Renal pelvis (tissue), 4 donors: Measurements from ENCODE around the gene SLC35F2. TPM values are rescaled to one million over a fixed set of nuclear protein-coding genes. Genes with fewer than 3 reads are reported as not detected.
"Not testable (repeated sequence)": the region's sequence is repeated elsewhere in the genome, so short reads cannot be mapped to it uniquely, and the experiment has no call there.

Experiments
- DNase-seq: peaks from one replicate; pipeline ENCODE4 v3.0.0-alpha.2; 2013
- polyA plus RNA-seq, 3 donors: library from polyadenylated mRNA; unstranded; fragments of 120-200 nt; gene quantifications; one replicate each; pipeline ENCODE4 v1.2.1, GENCODE V29; 2013; ENCODE audit not compliant: insufficient read length in 3 of 3

The SLC35F2 gene
- polyA plus RNA-seq, 3 donors, result 14.9 to 17.4 (median 15.9) TPM

DNA sequence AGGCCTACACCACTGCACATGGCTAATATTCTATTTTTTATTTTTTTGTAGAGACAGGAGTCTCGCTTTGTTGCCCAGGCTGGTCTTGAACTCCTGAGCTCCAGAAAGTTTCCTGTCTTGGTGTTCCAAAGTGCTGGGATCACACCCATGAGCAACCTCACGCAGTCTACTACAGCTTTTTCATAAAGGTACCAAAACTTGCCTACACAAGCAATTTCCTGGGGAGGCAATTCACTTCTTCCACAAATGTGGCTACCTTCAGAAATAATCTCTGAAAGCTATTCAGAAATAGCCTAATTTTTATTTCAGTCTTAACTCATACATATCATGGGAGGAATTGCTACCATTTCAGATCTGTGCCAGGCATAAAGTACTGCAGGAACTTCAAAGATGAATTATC, 11.4 kb downstream of the SLC35F2 start:
- DNase-seq, result no peak

DNA sequence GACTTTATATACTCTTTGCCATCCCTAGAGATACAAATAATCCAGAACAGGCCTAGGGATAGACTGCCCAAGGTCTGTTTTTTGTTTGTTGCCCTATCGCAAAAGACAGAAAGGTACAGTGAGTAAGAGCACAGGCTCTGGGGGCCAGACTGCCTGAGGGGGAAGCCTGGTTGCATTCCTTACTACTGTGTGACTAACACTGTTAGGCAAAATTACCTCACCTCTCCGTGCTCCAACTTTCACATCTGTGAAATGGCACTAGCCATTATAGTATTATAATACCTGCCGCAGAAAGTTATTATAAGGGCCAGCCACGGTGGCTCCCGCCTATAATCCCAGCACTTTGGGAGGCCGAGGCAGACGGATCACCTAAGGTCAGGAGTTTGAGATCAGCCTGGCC, 14.5 kb downstream of the SLC35F2 start:
- no peak for DNase-seq

DNA sequence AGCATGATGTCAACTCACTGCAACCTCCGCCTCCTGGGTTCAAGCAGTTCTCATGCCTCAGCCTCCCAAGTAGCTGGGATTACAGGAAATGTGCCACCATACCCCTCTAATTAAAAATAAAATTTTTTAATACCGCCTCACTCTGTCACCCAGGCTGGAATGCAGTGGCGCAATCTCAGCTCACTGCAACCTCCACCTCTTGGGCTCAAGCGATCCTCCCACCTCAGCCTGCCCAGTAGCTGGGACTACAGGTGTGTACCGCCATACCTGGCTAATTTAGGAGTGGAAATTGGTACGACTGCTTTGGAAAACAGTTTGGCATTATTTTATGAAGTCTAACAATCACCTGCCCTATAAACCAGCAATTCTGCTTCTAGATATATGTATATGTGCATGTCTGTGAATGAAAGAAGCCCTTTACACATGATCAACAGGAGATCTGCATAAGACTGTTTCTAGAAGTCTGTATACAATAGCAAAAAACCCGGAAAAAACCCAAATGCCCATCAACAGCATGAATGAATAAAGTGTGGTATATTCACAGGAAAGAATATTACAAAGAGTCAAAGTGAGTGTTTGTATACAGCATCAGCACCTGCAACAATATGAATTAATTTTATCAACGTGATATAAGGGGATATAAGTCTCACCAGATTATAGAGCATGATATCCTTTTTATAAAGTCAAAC, 16.0 kb downstream of the SLC35F2 start:
- no peak for DNase-seq

DNA sequence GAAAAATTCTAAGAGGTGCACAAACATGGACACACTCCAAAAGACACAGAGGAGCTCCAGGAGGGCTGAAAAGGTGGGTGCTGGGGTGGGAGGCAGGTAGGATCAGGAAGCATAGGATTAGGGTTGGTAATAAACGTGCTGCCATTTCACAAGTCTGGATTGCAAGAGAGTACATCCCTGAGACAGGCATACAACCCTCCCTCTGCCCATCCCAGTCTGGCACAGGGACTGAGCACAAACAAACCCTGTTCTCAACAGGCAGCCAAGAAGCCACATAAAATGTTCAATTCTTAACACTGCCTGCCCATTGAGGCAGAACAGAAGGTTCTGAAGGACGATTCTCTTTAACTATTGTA, 18.5 kb downstream of the SLC35F2 start:
- no peak for DNase-seq

DNA sequence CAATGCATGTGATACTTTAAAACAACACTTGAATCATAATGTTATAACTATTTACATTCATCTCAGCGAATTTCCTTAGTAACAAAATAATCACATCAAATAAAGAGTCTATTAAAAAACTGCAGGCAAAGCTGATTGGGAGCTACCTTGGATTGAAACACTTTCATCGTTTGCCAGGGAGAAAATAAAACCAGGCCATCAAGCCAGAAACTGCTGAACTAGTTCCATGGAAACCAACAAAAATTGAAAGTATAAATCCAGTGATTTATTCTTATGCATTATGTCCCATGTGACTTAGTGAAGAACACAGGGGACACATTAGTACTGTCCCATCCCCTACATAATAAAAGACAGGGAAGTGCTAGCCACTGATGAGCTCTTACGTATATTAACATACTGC, 21.7 kb downstream of the SLC35F2 start:
- no peak for DNase-seq

DNA sequence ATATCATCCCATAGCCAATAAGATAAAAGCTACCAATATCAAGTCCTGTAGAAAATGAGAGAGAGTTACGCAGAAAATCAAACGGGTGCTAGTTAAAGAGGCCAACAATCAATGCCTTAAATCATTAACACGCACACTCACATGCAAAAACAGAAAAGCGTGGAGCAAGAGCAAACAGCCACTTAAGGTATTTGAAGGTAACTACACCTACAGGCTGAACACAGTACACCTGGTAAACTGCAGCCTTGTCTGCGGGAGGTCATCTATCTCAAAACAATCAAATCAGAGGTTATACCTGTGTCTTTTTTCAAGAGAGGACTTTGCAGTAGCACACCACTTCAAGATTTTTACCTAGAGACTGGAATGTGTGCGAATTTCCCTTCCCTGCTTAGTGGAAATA, 23.6 kb downstream of the SLC35F2 start:
- DNase-seq, result no peak

DNA sequence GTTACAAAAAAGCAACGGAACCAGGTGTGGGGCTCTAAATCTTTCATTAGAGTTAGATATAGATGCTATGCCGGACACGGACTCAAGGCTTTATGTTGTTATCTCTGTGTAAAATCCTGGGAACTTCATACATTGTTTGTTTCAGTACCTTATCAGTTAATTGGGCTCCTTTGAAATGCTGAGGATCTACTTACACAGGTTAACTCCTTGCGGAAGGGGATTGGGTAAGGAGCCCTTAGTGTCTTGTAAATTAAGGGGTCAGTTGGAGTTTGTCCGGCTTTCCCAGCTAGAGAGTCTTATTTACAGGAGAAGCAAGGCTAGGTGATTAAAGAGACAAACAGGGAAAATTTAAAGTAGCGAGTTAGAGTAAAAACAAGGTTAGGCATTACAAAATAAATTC, 24.7 kb downstream of the SLC35F2 start:
- not testable (repeated sequence) for DNase-seq

DNA sequence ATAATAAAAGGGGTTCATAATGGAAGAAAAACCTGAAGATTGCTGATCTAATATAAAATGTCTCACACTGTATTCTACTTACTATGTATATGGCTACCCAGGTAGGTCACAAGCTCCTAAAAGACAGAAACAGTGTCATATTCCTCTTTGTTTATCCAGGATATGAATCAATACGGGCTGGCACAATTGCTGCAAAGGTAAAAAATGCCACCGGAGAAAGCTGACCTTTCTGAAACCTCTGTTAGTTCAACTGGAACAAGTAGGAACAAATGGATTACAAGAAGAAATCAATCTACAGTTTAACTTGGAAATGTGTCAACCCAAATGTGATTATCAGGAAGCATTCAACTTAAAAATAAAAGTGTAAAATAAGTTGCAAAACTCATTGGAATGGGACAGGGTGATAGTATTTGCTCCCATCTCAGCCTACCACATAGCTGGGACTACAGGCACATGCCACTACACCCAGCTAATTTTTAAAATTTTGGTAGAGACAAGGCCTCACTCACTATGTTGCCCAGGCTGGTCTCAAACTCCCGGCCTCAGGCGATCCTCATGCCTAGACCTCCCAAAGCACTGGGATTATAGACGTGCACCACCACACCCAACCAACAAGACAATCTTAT, 27.6 kb downstream of the SLC35F2 start:
- no peak for DNase-seq

DNA sequence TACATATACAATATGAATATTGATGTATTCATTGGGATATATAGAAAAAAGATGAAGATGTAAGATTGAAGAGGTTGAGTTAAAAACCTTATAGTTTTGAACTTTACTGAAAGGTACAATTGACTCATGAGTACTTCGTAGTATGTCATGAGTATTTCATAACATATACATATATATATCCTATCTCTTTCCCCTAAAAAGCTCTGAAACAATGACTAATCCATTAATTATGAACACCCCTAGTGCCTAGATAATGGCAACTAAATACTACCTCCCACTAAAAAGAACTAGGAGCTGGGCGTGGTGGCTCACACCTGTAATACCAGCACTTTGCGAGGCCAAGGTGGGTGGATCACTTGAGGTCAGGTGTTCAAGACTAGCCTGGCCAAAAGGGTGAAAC, 31.5 kb downstream of the SLC35F2 start:
- DNase-seq, result no peak

DNA sequence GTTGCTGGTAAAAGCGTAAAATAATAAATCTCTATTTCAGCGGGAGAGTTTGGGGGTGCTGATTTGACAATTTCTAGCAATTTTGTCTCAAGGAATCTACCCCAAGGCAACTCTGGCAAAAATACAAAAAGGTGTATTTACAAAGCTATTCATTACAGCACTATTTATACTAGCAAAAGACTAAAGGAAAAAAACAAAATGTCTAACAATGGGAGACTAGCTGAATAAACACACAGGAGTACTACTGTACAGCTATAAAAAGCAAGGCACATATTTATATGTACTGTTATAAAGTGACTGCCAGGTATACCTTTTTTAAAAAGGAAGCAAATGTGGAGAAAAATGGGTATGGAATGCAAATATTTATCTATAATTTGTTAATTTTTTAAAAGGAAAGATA, 32.7 kb downstream of the SLC35F2 start:
- DNase-seq, result no peak

DNA sequence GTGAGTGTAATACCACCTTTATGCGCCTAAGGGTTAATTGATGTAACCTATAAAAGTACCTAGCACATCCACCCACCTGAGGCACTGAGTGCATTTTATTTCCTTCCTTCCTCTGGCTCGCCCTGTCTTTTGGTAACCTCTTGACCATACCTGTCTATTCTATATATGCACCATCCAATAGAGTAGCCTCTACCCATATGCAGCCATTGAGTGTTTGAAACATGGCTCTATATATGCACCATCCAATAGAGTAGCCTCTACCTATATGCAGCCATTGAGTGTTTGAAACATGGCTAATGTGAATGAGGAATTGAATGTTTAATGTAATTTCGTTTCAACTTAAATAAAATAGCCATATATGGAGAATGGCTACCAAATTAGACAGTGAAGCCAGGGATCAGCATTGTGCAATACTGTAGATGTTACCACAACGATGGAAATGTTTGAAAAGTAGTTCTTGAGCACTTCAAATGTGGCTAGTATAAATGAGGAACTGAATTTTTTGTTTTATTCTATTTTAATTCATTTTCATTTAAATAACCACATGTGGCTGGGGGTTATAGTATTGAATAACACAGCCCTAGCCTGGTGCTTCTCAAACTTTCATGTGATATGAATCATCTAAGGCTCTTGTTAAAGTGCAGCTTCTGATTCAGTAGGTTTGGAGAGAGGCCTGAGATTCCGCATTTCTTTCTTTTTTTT, 33.8 kb downstream of the SLC35F2 start:
- DNase-seq, result no peak

DNA sequence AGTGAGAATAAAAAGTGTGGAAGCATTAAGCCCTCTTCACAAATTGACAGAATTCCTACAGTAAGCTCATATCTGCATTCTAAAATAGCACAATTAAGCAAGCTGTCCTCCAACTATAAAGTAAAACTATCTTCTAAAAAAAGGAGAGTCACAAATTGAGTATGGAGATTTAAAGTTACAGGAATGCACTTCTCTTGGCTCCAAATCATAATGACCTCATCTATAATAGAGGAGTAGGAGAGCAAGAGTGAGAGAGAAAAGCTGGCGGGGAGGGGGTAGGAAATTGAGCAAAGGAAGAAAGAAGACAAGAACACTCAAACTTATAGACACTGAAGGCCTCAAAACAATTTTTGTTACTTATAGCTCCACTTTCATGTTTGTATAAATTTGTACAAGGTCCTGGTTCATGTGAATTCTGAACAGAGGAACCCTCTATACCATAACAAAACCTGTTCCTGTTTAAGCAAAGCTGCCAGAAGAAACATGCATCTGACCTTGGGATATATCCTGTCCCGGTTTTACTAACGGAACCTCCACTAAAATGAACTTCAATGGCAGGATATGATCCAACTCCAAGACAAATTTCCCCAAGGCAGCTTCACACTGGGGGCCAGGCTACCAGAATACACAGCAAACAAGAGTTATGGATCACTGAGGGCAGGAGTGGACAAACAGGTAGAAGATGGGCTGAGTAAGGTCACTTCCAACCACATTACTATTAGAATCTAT, 37.2 kb downstream of the SLC35F2 start:
- no peak for DNase-seq

DNA sequence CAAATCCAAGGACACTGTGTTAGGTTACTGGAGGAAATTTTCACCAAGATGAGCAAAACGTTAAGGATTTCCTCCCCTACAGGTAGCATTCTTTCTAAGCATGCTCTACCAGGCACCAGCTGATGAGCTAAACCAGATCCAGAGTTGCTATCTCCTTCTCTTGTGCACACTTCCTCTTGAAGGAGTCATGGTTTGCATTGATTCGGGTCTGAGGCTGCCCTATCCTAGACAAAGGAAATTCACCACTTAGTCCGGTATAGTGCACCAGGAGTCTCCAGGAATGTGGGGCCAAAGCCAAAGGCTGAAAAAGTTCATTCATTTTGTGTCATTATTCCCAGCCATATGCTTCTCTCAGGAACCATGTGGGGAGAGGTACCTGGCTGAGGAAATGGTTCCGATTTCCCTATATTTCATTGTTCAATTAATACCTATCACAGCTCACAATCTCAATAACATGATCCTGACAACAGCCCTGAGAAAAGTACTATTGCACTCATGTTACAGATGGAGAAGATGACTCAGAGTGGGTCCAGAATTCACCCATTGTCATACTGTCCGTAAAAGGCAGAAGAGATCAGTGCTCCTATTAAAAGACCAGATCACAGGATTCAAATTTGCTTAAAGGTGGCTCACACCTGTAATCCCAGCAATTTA, 39.1 kb downstream of the SLC35F2 start:
- no peak for DNase-seq

DNA sequence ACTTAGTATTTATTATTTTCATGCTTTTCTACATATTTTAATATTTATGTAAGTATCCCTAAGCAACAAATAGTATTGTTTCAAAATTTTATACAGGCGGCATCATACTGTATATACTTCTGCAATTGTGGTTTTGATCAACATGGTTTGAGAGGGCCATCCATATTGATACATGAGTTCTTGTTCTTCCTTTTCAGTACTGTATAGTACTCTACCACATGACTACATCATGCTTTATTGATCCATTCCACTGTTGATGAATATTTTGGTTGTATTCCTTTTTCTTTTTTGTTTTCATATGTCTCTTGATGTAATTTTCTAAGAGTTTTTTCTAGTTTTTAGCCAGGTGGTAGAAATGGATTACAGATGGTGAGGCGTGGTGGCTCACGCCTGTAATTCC, 40.1 kb downstream of the SLC35F2 start:
- no peak for DNase-seq

DNA sequence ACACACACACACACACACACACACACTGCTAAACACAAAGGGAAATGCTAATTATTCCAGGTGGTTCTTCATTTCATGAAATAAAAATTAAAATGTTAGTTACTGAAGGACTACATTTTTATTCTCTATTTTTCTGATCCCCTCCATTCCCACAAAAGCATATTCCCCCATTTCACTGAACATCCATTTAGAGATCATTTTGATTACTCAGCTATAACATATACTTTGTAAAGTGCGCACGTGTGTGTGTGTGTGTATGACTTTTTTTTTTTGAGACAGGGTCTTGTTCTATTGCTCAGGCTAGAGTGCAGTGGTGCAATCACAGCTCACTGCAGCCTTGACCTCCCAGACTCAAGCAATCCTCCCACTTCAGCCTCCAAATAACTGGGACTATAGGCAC, 42.6 kb downstream of the SLC35F2 start:
- DNase-seq, result no peak

DNA sequence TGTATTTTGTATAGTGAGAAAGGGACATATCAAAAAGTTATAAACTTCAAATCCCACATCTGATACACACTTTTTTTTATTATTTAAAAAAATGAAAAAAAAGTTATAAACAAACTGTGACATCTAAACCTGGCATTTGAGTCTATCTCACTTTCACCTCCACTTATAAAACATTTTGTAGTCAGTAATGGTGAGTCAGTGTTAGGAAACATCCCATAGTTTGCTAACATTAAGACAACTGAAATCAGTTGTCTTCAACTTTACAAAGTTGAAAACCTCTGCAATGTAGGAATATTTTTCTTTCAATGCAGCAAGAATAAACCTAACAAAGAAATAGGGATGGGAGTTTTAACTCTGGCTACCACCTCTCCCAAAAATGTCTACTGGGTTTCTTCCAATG, 47.7 kb downstream of the SLC35F2 start:
- DNase-seq, result no peak

DNA sequence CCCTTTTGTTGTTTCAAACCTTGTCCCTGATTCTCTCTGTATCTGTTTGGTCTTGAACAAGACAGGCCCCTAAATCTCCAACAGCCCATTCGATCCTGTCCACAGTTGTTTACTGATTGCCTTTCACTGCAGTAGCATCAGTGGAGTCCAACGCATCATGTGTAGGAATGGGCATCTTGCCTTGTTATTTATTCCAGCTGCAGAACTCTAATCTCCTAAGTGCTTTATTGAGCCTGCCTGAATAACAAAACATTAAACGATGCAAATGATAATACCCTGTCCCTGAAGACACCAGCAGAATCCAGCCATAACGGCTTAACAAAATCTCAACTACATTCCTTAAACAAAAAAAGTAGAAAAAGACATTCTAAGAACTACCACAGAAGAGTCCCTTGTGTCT, 50.1 kb downstream of the SLC35F2 start:
- DNase-seq, result no peak

DNA sequence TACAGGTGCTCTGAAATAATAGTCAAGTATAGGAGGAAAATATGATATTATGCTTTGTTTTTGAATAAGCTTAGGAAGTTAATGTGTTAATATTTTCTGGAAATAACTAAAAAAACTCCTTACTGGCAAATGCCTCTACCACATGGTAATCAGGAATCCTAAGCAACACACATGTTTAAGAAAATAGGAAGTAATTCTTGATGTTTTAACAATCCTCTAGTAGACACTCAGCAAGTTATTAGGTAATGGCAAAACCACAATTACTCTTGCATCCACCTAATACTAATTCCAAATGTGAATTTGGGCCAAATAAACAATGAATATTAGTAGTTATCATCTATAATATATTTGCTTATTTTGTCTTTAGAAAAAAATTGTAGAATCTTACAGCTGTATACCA, 53.6 kb downstream of the SLC35F2 start:
- DNase-seq, result no peak

DNA sequence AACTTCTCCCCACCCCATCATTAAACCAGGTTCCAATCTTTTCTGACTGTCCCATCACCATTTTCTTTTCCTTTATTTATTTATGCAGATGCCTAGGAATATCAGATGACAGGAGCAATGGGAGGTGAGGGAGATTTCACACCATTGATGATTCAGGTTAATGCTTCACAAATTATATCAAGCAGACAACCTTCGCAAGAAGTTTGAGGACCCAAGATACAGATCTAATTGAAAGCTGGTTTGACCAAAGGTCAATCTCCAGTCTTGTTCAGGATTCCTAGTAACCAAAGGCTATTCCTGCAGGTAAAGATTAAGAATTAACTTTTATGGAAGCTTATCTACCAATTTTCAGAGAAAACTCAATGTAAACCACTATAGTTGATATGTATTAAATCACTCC, 54.4 kb downstream of the SLC35F2 start:
- no peak for DNase-seq

DNA sequence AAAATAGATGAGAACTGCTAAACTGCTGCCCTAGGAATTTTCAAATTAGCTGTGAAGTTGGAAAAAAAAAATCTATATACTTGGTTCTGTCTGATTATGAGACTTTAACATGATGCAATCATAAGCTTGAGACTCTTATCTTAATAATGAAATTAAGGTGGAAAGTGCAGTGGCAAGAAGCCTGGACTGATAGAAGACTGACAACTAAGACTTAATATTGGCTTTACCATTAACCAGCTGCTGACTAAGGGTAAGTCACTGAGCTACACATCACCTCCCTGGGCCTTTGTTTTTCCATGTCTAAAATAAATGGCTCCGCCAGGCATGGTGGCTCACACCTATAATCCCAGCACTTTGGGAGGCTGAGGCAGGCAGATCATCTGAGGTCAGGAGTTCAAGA, 56.9 kb downstream of the SLC35F2 start:
- no peak for DNase-seq

DNA sequence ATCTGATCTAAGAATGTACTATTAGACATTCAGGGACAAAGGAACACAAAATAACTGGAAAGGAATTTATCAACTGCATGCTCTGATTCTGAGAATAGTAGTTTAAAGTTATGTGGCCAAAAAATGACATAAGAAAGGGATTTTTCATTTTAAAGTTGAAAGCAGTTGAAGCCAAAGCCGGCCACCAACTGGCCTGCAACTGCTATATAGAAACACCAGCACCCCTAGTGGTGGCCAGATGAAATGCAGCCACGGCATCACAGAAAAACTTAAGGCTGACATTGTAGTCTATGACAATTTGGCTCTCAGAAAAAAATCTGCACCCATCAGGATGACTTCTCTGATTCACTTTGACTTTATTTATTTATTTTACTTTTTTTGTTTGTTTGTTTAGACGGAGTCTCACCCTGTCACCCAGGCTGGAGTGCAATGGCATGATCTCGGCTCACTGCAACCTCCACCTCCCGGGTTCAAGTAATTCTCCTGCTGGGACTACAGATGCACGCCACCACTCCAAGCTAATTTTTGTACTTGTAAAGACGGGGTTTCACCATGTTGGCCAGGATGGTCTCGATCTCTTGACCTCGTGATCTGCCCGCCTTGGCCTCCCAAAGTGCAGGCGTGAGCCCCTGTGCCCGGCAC, 59.2 kb downstream of the SLC35F2 start:
- peak; percentile 37 for DNase-seq

DNA sequence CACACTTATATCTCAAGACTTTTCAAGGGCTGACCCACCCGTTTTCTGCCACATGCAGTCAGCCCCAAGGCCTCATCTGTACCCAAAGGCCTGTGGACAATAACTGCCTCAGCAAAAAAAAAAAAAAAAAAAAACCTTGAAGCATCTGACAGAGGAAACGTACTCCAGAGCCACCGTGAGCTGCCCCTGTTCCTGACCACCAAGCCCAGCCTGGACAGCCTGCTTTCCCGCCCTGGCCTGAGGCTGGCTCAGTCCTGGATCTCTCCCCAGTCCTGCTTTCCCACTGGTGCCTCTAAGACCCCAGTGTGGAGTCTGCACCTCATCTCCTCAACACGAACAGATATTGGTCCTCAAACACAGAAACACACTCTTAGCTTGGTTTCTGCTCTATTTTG, 66.5 kb downstream of the SLC35F2 start:
- DNase-seq, result no peak
